NCI-H345 treated with DMSO at 0.1 percent for 48 hours (cell line): Measurements from ENCODE around the gene GPAM.
"Not testable (repeated sequence)": the region's sequence is repeated elsewhere in the genome, so short reads cannot be mapped to it uniquely, and the experiment has no call there.

ENCODE experiments used
- DNase-seq: peaks from one replicate; lab custom pipeline; 2025; ENCODE audit not compliant: unreplicated experiment; lab: John Stamatoyannopoulos, UW

Gene GPAM, protein sequence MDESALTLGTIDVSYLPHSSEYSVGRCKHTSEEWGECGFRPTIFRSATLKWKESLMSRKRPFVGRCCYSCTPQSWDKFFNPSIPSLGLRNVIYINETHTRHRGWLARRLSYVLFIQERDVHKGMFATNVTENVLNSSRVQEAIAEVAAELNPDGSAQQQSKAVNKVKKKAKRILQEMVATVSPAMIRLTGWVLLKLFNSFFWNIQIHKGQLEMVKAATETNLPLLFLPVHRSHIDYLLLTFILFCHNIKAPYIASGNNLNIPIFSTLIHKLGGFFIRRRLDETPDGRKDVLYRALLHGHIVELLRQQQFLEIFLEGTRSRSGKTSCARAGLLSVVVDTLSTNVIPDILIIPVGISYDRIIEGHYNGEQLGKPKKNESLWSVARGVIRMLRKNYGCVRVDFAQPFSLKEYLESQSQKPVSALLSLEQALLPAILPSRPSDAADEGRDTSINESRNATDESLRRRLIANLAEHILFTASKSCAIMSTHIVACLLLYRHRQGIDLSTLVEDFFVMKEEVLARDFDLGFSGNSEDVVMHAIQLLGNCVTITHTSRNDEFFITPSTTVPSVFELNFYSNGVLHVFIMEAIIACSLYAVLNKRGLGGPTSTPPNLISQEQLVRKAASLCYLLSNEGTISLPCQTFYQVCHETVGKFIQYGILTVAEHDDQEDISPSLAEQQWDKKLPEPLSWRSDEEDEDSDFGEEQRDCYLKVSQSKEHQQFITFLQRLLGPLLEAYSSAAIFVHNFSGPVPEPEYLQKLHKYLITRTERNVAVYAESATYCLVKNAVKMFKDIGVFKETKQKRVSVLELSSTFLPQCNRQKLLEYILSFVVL

DNA sequence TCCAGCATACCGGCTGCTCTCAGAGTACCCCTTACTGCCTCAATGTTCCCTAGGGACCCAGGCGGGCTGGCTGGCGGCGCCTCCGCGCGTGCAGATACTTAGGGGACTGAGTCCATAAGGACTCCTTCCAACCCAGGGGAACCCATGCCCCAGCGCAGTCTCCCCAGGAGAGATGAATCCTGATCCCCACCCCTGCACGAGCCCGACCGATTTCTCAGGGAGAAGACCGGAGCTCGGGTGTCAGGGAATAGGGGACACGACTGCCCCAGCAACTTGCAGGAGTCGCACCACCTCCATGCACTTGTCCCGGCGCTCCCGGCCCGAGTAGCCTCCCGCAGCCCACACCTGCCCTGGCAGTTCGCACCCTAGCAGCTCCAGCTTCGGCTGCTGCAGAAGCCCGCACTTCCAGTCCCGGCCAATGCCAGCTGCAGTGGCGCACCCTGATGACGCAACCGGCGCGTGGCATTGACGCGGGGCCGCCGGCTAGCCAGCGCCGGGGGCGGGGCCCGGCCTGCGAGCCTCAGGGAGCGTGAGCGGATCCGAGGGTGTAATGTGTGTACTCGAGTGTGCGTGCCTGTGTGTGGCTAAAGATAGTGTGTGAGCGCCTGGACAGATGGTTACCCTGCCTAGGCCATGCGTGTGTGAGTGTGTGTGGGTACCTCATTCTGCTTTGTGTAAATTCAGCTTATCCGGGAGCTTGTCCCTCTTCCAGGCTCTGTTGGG is at the start of gene GPAM:
Gene GPAM (minus strand): TSS at position 437 of the 723 bp plus-strand sequence. CDS start 1,981 bp downstream, outside the sequence.
- DNase-seq = peak; percentile 64

DNA sequence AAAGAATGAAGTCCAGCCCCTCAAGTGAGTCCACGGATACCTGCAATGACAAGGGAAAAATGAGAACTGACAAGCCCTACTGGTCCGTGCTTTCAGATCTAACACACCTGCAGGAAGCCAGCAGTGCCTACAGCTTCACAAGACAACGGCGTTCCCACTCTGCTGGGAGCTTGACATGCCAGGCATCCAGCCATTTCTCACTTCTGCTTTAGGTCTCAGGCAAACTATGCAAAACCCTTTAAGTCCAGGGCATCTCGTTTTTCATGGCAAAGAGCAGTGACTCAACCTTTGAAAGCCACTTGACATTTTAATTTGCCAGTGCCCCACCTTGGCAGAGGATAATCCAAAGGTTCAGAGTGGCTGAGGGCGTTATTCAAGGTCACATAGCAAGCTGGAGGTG is 49.1 kb upstream of the GPAM start:
- no peak for DNase-seq

DNA sequence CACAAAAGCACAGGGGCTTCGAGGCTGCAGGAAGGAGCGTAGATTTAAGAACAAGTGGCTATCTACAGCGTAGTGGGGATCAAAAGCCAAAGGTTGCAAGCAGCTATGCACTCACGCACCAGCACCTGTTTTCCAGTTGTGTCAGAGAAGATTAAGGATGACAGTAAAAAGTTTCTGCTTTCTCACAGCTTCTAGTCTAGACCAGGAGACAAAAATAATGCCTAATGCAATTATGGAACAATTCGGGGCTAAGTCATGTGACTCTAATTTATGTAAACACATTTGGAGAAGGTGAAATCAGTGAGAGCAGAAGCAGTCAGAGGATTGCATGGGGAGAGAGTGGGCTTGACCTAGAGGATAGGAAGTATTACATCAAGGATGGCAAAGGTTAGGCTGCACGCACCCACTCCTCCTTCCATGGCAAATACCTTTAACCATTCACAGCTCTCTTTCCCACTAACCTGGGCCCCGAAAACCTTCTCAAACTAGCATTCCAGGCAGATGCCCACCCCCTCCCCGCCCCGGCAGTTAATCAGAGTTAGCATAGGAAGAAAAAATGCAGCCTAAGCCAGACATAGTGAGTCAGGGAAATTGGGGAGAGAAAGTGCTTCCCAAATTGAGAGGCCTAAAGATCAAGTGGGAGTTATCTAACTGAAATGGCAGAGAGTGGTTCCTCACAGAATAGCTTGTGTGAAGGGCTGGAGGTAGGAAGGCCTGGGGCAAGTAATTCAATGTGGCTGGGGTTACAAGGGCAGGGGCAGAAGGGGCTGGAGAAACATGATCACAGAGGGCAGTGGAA is 48.2 kb upstream of the GPAM start:
- DNase-seq = no peak

DNA sequence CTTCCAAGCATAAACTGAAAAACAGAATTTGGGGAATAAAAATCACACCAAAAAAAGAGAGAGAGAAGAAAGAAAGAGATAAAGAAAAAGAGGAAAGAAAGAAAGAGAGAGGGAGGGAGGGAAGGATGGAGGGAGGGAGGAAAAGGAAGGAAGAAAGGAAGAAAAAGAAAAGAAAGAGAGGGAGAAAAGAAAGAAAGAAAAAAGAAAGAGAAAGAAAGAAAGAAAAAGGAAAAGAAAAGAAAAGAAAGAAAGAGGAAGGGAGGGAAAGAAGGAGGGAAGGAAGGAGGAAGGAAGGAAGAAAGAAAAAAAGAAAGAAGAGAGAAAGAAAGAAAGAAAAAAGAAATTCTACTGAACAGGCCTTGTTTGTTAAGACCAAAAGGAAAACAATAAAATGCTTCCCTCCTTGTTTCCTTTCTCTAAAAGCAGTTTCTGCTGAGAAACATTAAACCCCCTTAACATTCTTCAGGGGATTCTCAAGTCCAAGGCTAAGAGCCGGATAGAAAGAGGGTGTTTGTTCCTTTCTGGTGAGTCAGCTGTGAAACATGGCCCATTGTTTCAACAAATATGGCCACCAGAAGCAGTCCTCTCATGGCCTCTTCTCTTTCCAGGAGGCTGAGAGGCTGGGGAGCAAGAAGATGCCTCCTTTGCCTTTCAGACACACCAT is 46.9 kb upstream of the GPAM start:
- no peak for DNase-seq

DNA sequence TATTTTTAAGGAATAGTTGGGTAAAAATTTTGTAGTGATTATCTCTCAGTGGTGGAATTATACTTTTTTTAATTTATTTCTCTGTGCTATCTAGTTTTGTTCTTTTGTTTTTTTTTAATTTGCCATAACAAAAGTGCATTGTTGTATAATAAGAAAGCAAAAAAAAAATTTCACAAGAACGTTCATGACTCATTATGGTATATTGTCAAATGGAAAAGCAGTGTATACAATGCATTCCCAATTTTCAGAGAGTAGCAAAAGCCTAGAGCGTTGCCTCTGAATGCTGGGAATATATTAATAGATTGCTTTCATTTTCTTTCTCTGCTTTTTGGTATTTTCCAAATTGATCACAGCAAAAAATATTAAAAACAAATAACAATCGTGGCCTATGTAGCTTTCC is 46.3 kb upstream of the GPAM start:
- no peak for DNase-seq

DNA sequence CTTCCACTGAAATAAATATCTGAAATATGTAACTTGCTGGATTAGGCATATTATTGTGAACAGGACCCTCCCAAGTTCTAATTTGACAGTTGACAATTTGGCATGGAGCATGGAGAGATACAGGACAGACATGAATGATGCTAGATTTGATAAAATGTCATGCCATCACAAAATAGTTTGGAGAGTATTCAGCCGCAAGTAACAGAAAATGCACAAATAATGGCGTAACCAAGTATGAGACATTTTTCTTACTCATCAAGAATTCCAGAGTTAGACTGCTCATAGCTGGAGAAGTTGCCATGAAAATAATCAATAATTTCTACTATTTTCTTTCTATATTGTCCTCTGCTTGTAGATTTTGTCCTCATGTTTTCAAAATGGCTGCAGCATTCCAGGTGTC is 45.5 kb upstream of the GPAM start:
- DNase-seq = no peak

DNA sequence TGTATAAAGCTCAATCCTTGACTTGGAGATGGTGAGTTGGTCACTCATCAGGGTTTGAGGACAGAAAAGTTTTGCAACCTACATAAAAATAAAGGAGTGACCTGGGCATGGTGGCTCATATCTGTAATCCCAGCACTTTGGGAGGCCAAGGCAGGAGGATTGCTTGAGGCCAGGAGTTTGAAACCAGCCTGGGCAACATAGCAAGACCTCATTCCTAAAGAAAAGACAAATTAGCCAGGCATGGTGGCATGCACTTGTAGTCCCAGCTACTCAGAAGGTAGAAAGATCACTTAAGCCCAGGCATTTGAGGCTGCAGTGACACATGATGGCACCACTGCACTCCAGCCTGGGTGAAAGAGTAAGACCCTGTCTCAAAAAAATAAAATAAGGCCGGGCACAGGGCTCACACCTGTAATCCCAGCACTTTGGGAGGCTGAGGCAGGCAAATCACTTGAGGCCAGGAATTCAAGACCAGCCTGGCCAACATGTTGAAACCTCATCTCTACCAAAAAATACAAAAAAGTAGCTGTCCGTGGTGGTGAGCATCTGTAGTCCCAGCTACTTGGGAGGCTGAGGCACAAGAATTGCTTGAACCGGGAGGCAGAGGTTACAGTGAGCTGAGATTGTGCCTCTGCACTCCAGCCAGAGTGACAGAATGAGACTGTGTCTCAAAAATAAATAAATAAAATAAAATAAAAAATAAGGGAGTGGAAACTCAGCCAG is 45.0 kb upstream of the GPAM start:
- DNase-seq = not testable (repeated sequence)

DNA sequence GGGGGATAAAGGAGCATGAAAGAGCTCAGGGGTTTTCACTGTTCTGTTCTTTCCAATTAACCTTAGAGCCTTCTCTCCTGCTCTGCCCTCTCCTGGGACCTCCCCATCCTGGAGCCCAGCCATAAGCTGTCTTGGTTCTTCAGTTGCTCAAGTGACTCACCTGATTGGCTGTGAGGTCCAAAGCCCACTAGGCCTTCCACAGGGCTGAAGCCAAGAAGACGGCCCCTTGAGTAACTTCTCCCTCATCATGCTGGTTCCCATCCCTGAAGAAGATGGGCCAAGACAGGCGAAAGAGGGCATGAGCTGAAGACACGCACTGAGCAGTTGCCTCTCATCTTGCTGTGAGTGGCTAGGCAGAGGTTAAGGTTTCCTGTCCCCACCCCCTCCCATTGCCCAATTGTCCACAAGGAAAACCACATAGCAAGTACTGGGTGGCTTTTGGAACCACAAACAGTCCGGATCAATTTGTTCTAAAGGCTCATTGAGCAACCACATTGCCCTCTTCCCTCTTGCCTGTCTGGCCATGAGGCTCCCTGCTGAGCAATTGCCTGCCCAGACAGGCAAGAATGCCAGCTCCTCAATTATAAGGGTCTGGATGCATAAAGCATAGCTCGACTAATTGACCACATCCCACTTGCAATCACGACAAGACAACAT is 43.9 kb upstream of the GPAM start:
- DNase-seq = no peak

DNA sequence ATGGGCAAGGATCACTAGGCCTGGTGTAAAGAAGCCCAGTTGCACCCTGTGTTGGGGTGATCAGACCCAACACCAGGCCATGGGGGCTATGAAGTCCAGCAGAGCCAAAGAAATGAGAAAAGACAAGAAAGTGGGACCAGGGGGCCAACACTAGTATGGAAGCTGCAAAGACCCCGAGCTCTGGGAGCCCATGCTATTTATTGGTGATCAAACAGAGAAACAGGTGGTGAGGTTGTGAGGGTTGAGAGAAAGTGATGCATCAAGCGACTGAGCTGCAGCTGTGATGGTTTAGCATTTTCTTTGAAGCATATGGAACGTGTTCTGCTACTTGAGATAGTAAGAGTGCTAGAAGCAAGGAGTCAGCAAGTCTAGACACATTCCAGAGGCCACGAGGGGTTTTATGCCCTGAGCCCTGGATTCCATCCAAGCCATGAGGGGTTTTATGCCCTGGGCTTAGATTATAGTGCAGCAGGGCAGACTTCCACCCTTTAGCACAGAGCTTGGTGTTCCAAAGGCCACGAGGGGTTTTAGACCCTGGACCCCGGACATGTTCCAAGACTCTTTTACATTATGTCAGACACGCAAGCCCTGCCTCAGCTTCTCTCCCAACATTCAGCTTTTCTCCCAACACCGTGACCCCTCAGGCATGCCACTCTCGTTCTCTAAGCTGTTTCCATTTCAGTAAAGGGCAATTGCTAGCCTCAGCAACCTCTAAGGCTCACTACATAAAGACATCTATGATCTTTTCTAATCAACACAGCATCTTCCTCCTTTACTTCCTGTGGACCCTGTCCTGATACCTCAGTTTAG is 43.1 kb upstream of the GPAM start:
- no peak for DNase-seq

DNA sequence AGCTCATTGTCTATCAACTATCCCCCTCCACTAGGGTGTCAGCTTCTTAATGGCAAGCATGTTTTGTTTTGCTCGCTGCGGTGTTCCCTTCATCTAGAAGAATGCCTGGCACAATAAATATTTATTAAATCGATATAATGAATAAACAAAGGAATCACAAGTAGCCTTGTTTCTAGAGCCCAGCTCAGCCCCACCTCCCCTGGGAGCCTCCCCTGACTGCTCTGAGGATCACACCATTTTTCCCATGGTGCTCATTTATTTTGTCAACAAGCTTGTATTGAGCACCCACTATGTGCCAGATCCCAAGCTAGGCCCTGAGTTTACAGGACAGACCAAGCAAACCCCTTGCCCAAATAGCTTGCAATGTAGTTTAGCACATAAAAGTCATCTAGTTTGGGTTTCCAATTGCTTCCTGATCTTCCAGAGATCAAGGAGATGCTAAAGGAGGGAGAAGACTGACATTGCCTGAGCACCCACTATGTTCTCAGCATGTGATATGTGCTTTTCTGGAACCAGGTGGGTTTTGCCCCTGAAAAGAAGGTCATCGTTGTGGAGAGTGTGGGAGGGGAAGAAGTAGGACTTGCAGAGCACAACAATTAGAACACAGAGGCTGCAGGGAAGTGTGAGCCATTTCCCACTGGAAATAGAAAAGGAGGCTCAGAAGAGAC is 42.3 kb upstream of the GPAM start:
- DNase-seq = no peak

DNA sequence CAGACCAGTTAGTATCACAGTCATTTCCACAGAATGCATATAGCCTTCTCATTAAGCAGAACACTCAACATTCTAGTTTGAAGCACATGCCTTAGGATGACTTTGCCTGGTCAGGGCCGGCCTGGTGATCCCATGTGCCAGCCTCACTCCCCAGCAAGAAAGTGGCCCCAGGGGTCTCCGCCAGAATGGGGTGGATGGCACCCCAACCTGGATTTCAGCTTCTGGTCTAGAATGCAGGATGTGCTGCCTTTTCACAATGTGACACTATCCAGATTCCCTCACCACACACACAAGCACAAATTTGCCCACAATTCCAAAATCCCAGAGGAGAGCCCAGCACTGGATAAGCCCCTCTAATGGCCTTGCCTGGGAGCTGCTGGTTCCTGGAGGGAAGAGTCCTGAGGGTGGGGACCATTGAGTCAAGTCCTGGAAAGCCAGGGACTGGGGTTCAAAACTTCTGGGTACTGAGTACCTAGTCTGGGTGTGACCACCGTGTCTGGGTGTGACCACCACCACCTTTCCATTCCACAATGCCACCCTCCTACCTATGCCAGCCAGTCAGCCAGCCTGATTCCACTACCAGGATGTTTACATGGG is 41.5 kb upstream of the GPAM start:
- no peak for DNase-seq

DNA sequence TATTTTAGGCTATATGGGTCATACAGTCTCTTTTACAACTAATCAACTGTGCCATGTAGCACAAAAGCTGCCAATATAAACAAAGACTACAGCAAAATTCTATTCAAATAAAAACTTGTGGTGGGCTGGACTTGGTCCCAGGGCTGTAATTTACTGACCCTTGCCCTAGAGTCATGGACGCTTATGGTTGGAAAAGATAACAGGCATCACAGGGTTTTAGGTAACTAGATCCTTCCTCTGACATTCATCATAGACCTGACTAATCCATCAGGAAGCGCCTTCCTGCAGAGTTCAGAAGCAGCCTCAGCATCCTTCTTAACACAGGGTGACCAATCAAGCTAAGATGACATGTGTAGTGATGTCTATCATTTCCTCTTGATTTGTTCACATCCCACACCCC is 40.2 kb upstream of the GPAM start:
- DNase-seq = no peak

DNA sequence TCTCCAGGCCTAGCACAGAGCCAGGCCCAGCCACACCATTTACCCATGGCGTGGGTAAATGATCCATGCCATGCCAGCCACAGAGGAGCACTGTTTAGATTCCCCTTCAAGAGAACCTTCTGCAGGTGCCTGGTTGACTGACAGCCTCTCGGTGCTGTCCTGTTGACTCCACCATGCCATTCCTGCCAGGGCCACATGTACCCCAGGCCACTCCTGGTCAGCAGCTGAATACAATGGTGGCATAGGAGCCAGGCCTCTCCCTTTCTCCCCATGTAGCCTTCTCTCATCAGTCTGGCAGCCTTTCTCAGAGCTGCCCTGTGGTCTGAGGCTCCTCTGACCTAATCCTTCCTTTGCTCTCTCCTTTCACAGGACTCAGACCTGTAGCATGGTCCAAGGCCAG is 39.2 kb upstream of the GPAM start:
- DNase-seq = no peak

DNA sequence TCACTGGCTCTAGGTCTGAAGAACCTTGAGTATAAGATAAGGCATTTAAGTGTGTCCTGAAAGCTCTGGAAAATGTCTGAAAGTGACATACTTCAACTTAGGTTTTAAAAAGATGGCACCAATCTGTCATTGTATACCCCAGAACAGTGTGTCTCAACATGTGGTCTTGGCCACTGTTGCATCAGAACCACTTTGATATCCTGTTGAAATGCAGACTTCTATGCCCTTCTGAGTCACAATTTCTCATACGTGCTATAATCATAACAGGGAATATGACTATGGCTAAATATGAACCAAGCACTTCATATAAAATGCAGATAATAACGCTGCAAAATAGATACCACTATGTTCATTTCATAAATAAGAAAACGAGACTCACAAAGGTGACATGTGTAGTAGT is 38.0 kb upstream of the GPAM start:
- DNase-seq = no peak

DNA sequence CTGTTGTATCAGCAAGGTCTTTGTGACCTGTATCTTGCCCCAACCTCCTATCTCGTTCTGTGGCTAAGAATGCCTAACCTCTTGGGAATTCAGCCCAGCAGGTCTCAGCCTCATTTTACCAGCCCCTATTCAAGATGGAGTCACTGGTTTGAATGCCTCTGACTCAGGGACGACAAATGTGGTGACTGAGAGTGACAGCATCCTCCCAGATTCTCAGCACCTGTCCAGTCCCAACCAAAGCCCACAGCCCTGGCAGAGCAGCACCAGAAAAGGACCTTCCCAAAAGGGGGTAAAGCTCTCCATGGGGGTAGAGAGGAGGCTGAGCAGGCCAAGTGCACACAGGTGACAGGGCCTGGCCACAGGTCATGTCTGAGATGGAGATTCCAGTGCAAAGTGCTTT is 35.4 kb upstream of the GPAM start:
- no peak for DNase-seq

DNA sequence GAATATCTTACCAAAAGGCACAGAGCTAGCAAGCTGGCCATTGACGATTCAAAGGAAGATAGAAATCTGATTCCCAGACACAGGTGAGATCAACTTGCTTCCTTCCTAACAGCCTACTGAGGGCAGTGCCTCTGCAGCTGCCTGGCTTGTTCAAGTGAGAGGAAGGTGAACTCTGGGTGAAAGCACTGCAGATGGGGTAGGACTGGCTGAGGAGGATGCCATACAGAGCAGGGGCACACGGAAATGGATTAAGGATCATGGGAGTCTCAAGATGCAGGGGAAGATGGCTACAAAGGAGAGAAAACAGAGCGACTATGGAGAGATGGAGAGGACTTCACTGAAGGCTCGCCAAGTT is 34.4 kb upstream of the GPAM start:
- no peak for DNase-seq

DNA sequence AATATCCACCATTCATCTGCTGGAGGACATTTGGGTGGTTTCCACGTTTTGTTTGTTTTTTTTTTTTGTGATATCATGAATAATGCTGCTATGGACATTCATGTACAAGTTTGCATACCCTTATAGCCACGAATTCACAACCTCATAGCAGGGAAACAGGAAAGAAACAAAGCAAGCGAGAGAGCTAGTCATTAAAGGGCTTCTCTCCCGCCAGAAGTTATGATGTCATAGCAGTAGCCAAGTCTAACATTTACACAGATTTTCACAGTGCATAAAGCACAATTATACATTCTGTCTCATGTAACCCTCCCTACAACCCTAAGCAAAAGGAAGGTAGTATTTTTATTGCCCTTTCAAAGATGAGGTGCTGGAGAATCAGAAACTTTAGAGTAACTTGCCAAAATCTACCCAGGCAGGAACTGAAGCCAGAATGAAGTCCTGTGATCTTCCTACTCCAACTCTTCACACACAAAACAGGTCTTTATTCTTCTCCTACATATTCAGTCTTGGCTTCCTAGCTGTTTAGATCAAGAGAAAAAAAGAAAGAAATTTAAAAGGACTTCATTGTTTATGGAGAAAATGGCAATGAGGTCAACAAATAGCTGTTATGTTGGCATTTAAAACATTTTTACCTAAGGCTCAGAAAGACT is 33.9 kb upstream of the GPAM start:
- DNase-seq = no peak
